Osteoblast (primary cell): ENCODE measurements around the gene GARIN3. TPM values are rescaled to one million over a fixed set of nuclear protein-coding genes. Genes with fewer than 3 reads are reported as not detected.

ENCODE experiments used
- DNase-seq: peaks from one replicate; pipeline ENCODE4 v3.0.0; 2011; ENCODE audit warnings: low spot score, mixed read lengths; ENCODE audit not compliant: insufficient read length; ENCODE audit errors: missing footprints
- H2AFZ ChIP-seq: 2 replicates; pipeline ENCODE4 v1.6.0; 2011; ENCODE audit warnings: mild to moderate bottlenecking, low read length
- H3K27ac ChIP-seq: 2 replicates; pipeline ENCODE4 v1.5.1; 2011; ENCODE audit warnings: mild to moderate bottlenecking, low read depth, low read length, moderate library complexity
- H3K27me3 ChIP-seq: 2 replicates; pipeline ENCODE4 v1.6.0; 2012; ENCODE audit warnings: mild to moderate bottlenecking, control low read depth, inconsistent platforms, low read length, moderate library complexity; ENCODE audit not compliant: insufficient read depth
- H3K36me3 ChIP-seq: 2 replicates; pipeline ENCODE4 v1.5.1; 2011; ENCODE audit warnings: mild to moderate bottlenecking, low read length, control low read depth, moderate library complexity; ENCODE audit not compliant: insufficient read depth
- H3K4me1 ChIP-seq: 2 replicates; pipeline ENCODE4 v1.5.1; 2011; ENCODE audit warnings: mild to moderate bottlenecking, low read length, control low read depth, moderate library complexity; ENCODE audit not compliant: insufficient read depth
- H3K4me2 ChIP-seq: 2 replicates; pipeline ENCODE4 v1.6.0; 2011; ENCODE audit warnings: mild to moderate bottlenecking, low read length; ENCODE audit not compliant: insufficient read depth
- H3K4me3 ChIP-seq: fragments of 200-600 bp; sonication (generic); 3 replicates; pipeline ENCODE4 v1.5.1; 2012; ENCODE audit warnings: mild to moderate bottlenecking, low read length, inconsistent platforms; ENCODE audit not compliant: insufficient read depth
- H3K79me2 ChIP-seq: 2 replicates; pipeline ENCODE4 v1.6.0; 2012; ENCODE audit warnings: mild to moderate bottlenecking, low read length, control low read depth, inconsistent platforms; ENCODE audit not compliant: insufficient read depth
- H3K9me3 ChIP-seq: 2 replicates; pipeline ENCODE4 v1.5.1; 2011; ENCODE audit warnings: low read depth, low read length, control low read depth
- H4K20me1 ChIP-seq: 2 replicates; pipeline ENCODE4 v1.6.0; 2012; ENCODE audit warnings: mild to moderate bottlenecking, low read length, control low read depth; ENCODE audit not compliant: insufficient read depth
- total RNA-seq: library from RNA; depleted of rRNA; stranded (reverse); fragments of >200 nt; gene quantifications from 2 replicates; pipeline ENCODE4 v1.2.3, GENCODE V29; 2012
- TF ChIP-seq, protein P1 (sequence below): IDR thresholded peaks from 2 replicates; pipeline ENCODE4 v1.5.1; 2011; ENCODE audit warnings: mild to moderate bottlenecking, low read depth, low read length, moderate library complexity; ENCODE audit errors: extremely low read depth

GARIN3 gene
- total RNA-seq, 1 donor: not detected

DNA sequence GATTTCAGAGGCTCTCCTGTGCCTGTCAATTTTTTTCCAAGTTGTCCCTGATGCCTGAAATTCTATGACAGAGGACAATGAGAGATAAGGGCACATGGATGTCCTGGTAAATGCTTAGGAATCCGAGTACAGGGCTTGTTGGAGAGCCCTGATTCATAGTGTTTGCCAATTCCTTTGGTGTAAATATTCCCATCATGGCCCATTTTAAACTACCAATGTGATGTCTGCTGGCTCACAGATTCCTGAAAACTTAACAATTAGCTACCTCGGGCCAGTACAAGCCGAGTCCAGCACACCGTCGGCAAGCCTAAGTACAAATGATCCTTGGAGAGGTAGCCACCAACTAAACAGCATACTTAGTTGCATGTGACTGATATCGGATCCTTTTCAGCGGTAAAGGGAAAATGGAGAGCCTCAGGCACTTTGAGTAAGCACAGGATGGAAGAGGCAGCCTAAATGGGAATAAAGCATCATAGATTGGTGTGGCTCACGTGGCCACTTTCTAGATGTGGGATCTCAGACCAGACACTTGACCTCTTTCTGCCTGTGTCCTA lies 18.1 kb upstream of the GARIN3 start:
- DNase-seq: no peak
- TF ChIP-seq, protein P1, sequence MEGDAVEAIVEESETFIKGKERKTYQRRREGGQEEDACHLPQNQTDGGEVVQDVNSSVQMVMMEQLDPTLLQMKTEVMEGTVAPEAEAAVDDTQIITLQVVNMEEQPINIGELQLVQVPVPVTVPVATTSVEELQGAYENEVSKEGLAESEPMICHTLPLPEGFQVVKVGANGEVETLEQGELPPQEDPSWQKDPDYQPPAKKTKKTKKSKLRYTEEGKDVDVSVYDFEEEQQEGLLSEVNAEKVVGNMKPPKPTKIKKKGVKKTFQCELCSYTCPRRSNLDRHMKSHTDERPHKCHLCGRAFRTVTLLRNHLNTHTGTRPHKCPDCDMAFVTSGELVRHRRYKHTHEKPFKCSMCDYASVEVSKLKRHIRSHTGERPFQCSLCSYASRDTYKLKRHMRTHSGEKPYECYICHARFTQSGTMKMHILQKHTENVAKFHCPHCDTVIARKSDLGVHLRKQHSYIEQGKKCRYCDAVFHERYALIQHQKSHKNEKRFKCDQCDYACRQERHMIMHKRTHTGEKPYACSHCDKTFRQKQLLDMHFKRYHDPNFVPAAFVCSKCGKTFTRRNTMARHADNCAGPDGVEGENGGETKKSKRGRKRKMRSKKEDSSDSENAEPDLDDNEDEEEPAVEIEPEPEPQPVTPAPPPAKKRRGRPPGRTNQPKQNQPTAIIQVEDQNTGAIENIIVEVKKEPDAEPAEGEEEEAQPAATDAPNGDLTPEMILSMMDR: no peak
- H3K27ac ChIP-seq: no peak overlapping the region
- H3K4me3 ChIP-seq: no peak overlapping the region
- H3K4me1 ChIP-seq: no peaks in the 10 kb centered on the region
- no peaks in the 10 kb centered on the region for H4K20me1 ChIP-seq
- no peaks in the 10 kb centered on the region for H3K36me3 ChIP-seq
- H3K79me2 ChIP-seq: no peaks in the 10 kb centered on the region
- no peak overlapping the region for H2AFZ ChIP-seq
- no peaks in the 10 kb centered on the region for H3K9me3 ChIP-seq
- H3K27me3 ChIP-seq: peaks cover 4% of the 10 kb centered on the region
- H3K4me2 ChIP-seq: no peak overlapping the region

DNA sequence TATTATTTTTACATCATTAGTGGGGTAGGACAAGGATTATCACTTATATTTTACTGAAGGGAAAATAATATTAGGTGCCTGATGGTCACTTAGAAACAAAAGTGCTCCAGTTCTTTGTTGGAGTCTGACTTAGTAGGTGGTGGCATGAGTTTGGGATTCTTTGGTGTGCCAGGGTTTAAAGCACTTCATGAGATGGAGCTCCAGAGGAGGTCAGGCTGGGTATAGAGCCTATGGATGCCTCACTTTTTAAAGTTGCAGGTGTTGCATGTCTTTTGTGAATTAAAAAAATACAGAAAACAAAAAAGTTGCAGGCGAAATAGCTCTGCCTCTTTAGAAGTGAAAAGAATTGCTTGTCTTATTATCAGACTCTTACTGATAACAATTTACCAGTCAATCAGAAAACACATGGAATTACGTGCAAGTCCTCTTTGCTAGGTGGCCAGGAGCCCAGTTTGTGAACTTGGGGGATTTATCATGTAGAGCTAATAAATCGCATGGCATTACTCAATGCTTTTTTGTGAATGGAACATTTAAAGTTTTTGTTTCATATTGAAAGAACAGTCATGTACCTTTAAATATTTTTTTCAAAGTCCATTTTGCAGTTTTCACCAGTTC lies 16.2 kb upstream of the GARIN3 start:
- Histone ChIP-seq H3K4me3 (no peak overlapping the region), H3K4me1 (no peaks in the 10 kb centered on the region), H3K79me2 (no peaks in the 10 kb centered on the region), H4K20me1 (no peaks in the 10 kb centered on the region), H3K27me3 (peaks cover 4% of the 10 kb centered on the region), H3K27ac (no peak overlapping the region), H3K9me3 (no peaks in the 10 kb centered on the region), H3K36me3 (no peaks in the 10 kb centered on the region), H2AFZ (no peak overlapping the region), H3K4me2 (no peak overlapping the region)
- TF ChIP-seq, protein P1: no peak
- DNase-seq: no peak

DNA sequence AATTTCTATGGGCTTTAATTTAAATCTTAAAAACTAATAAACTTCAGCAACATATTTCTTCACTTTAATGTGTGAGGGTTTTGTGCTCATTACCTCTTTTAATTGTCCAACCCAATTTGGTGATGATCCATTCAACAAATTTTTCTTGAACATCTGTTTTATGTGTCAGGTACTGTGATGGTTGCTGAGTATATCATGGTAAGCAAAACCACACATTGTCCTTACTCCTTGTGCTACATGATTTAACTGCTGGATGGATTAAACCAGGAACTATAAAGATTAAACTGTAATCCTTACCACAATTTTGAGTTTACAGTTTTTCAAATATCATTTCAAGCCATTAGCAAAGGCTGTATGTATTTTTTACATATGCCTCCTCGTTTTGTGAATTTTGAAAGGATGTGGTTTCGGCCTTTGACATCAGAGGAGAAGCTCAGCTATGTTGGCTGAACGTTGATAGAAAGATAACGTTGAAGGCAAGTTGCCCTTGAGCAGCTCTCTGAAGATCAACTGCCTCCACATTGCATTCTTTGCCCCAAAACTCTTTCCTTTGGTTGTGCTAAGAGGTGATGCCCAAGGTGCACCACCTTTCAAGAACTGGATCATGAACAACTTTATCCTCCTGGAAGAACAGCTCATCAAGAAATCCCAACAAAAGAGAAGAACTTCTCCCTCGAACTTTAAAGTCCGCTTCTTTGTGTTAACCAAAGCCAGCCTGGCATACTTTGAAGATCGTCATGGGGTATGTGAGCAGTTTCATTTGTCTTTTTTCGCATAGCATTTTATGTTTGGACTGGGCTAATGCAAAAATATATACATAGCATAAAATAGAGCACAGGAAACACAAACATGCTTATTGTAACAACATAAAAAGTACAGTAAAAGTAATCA lies 14.6 kb upstream of the GARIN3 start, which contains the start of gene ITK:
ITK (plus strand) TSS at position 467 of the 891 bp plus-strand sequence; CDS start at position 605, 138 bp downstream.
- no peak within 1 kb of the TSS for H2AFZ ChIP-seq

More for the DNA sequence above, 14.6 kb upstream of the GARIN3 start, which contains the start of gene ITK:
- H3K9me3 ChIP-seq: no peaks in the 10 kb centered on the region
- H4K20me1 ChIP-seq: no peaks in the 10 kb centered on the region
- no peaks in the 10 kb centered on the region for H3K4me1 ChIP-seq
- DNase-seq: no peak
- H3K36me3 ChIP-seq: no peaks in the 10 kb centered on the region
- TF ChIP-seq, protein P1: no peak
- no peaks in the 10 kb centered on the region for H3K79me2 ChIP-seq
- H3K27me3 ChIP-seq: peaks cover 4% of the 10 kb centered on the region
- H3K27ac ChIP-seq: no peak within 1 kb of the TSS
- H3K4me2 ChIP-seq: no peak within 1 kb of the TSS
- no peak within 1 kb of the TSS for H3K4me3 ChIP-seq
